HL-60 (cell line): ENCODE results near the gene FREM2.

ENCODE experiments used
- GABPA ChIP-seq: IDR thresholded peaks from 2 replicates; pipeline ENCODE4 v1.6.1; 2012; ENCODE audit warnings: low read depth
- REST ChIP-seq: IDR thresholded peaks from 2 replicates; pipeline ENCODE4 v1.6.1; 2012; ENCODE audit warnings: low read depth; ENCODE audit not compliant: insufficient replicate concordance
- TF ChIP-seq, protein P1 (sequence below): IDR thresholded peaks from one replicate; pipeline ENCODE4 v1.5.1; 2011; ENCODE audit warnings: low read length, control low read depth, inconsistent platforms; ENCODE audit not compliant: insufficient read depth

DNA sequence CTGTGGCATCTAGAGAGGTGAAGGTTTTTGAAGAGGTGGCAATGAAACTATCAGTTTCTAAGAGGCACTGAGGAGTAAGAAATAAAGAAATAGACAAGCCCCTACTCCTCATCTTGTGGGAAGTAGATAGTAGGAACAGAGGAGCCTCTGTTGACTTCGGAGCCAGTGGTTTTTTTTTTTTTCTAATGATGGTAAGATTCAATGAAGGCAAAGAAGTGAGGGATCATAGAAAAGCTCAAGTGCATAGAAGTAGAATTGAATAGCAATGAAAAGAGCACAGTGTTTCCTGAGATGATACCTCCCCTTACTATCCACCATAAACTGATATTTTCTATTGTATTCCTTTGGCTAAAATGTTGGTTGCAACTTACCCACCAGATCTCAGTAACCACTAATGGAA, 46.3 kb downstream of the FREM2 start:
- TF ChIP-seq, protein P1, sequence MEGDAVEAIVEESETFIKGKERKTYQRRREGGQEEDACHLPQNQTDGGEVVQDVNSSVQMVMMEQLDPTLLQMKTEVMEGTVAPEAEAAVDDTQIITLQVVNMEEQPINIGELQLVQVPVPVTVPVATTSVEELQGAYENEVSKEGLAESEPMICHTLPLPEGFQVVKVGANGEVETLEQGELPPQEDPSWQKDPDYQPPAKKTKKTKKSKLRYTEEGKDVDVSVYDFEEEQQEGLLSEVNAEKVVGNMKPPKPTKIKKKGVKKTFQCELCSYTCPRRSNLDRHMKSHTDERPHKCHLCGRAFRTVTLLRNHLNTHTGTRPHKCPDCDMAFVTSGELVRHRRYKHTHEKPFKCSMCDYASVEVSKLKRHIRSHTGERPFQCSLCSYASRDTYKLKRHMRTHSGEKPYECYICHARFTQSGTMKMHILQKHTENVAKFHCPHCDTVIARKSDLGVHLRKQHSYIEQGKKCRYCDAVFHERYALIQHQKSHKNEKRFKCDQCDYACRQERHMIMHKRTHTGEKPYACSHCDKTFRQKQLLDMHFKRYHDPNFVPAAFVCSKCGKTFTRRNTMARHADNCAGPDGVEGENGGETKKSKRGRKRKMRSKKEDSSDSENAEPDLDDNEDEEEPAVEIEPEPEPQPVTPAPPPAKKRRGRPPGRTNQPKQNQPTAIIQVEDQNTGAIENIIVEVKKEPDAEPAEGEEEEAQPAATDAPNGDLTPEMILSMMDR: no peak
- TF ChIP-seq REST (no peak), GABPA (no peak)
